Measurements from ENCODE around the gene CALCOCO1.

CALCOCO1 gene

GRCh38 chr12:53757101-53757770 lies 30.0 kb upstream of the CALCOCO1 start:
- peak; percentile 97 for TF ChIP-seq CTCF (IDR thresholded peaks at IDR 0.05; ENCODE audit: borderline replicate concordance, control extremely low read depth, extremely low read depth, insufficient read depth, missing control alignments)
- DNase-seq (ENCODE audit: low spot score), result peak; percentile 89
- in situ Hi-C loops (cut with MboI; ENCODE audit: low sequenced_read_pairs, unreplicated experiment), result no loop called here

GRCh38 chr12:53756300-53757100 lies 29.2 kb upstream of the CALCOCO1 start:
- DNase-seq (ENCODE audit: low spot score), result no peak
- no peak for TF ChIP-seq CTCF (IDR thresholded peaks at IDR 0.05; ENCODE audit: borderline replicate concordance, control extremely low read depth, extremely low read depth, insufficient read depth, missing control alignments)
- in situ Hi-C loops (cut with MboI; ENCODE audit: low sequenced_read_pairs, unreplicated experiment), result no loop called here

GRCh38 chr12:53755893-53756292 lies 28.6 kb upstream of the CALCOCO1 start:
- in situ Hi-C loops (cut with MboI; ENCODE audit: low sequenced_read_pairs, unreplicated experiment), result no loop called here
- no peak for DNase-seq (ENCODE audit: low spot score)
- TF ChIP-seq CTCF (IDR thresholded peaks at IDR 0.05; ENCODE audit: borderline replicate concordance, control extremely low read depth, extremely low read depth, insufficient read depth, missing control alignments), result no peak

GRCh38 chr12:53755451-53755891 lies 28.2 kb upstream of the CALCOCO1 start:
- DNase-seq (ENCODE audit: low spot score), result no peak
- in situ Hi-C loops (cut with MboI; ENCODE audit: low sequenced_read_pairs, unreplicated experiment), result no loop called here
- TF ChIP-seq CTCF (IDR thresholded peaks at IDR 0.05; ENCODE audit: borderline replicate concordance, control extremely low read depth, extremely low read depth, insufficient read depth, missing control alignments), result peak; percentile 35

GRCh38 chr12:53754633-53755264 lies 27.5 kb upstream of the CALCOCO1 start:
- in situ Hi-C loops (cut with MboI; ENCODE audit: low sequenced_read_pairs, unreplicated experiment), result no loop called here
- DNase-seq (ENCODE audit: low spot score), result no peak
- TF ChIP-seq CTCF (IDR thresholded peaks at IDR 0.05; ENCODE audit: borderline replicate concordance, control extremely low read depth, extremely low read depth, insufficient read depth, missing control alignments), result no peak

- in situ Hi-C loops (cut with MboI; ENCODE audit: low sequenced_read_pairs, unreplicated experiment), result no loop called here
- TF ChIP-seq CTCF (IDR thresholded peaks at IDR 0.05; ENCODE audit: borderline replicate concordance, control extremely low read depth, extremely low read depth, insufficient read depth, missing control alignments), result no peak
- DNase-seq (ENCODE audit: low spot score), result no peak
Observed at GRCh38 chr12:53754188-53754585, 26.9 kb upstream of the CALCOCO1 start.

All from GM13976 (cell line).